ENCODE results near the gene ANTXR1.

ANTXR1 gene

DNA sequence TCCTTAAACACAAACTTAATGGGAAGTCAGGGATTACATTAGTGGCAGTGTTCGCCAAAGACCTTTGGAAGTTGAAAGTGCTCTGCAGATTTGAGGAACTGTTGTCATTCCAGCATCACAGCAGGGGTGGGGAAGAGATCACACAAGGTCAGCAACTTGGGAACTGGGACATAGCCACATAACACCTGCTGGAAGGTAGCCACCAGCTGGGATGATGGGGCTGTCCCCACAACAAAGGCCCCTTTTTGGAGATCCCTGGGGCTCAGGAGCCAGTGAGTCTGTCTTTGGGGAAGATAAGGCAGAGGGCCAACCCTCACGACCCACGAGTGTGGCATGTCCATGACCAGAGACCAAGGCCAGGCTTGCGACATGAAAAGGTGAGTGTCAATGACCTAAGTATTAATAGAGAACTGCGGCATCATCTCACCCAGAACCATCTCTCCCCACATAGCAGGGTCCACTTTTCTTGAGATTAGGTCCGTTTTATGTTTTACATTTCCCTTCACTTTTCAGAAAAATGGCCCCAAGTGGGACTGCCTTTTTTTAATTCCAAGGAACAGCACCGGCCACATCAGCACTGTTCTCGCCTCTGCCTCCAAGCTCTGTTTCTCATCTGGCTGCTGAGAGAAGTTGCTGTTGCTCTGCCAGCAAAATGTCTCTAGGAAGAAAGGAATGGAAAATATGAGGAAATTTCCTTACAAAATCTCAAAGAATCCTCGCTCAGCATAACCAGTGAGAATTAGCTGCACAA lies 267.1 kb downstream of the ANTXR1 start:
- no peak for DNase-seq (ENCODE audit: low spot score)

DNA sequence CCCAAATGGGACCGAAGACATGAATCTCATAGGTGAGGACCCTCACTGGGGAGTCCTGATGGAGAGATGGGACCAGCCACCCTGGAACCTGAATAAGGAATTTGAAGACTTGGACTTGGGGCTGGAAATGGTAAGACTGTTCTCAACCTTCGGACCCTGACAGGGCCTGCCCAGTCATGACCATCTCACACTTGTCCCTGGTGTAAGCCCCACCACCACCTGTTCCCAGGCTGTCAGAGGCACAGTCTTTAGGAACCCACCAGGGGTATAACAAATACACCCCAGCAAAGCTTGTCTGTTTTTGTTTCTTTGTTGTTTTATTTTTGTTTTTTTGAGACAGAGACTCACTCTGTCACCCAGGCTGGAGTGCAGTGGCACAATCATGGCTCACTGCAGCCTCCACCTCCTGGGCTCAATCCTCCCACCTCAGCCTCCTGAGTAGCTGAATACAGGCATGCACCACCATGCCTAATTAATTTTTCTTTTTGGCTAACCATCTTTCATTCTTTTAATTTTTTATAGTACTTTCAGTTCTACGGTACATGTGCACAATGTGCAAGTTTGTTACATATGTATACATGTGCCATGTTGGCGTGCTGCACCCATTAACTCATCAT lies 267.9 kb downstream of the ANTXR1 start:
- DNase-seq (ENCODE audit: low spot score), result no peak

DNA sequence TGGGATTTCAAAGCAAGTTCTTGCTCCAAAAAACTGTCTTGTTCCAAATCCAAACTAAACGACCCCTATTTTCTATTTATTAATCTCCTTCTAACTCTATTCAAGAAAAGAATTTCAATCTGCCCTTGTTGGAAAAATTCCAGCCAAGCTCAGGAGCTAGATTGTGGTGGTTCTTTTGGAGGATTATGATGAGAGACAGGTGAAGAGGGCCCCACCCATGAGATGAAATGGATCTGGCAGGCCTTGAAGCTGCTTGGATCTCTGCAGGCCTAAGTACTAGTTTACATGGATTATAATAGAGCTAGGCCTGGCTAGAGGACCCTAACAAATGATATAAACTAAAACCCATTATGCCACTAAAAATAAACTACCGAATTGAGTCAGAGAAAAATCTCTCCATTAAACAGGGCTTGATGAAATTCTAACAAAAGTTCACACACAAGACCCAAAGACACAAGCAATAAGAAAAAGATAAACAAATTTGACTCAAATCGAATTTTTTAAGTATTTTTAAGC lies 272.5 kb downstream of the ANTXR1 start:
- DNase-seq (ENCODE audit: low spot score), result no peak

DNA sequence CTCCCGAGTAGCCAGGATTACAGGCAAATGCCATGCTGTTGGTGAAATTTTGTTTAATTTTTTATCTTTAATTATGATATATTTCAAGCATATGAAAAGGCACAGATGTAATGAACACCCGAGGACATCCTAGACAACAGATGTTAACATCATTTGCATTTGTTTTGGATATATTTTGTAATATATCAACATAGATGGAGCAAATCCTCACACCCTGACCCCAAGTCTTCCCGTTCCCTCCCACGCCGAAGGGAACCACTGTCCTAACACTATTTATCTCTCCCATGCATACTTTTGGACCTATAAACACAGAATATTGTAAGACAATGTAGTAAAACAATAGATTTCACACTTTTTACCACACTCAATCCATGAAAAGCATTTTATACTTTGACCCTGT lies 274.6 kb downstream of the ANTXR1 start:
- DNase-seq (ENCODE audit: low spot score), result no peak

DNA sequence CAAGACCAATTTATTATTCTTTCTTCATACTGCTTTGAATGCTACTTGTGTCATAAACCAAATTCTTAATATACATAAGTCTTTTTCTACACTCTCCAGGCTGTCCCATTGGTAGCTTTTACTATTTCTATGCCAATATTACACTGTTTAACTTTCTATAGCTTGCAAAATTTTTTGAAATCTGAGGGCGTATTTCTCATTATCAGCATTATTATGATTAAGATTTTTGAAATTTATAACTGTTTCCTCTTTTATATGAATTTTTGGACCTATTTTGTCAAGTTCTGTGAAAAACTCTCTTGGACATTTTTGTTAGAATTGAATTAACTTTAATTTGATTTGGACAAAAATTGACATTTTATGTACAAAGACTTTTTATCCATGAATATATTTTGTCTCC lies 275.4 kb downstream of the ANTXR1 start:
- no peak for DNase-seq (ENCODE audit: low spot score)

DNA sequence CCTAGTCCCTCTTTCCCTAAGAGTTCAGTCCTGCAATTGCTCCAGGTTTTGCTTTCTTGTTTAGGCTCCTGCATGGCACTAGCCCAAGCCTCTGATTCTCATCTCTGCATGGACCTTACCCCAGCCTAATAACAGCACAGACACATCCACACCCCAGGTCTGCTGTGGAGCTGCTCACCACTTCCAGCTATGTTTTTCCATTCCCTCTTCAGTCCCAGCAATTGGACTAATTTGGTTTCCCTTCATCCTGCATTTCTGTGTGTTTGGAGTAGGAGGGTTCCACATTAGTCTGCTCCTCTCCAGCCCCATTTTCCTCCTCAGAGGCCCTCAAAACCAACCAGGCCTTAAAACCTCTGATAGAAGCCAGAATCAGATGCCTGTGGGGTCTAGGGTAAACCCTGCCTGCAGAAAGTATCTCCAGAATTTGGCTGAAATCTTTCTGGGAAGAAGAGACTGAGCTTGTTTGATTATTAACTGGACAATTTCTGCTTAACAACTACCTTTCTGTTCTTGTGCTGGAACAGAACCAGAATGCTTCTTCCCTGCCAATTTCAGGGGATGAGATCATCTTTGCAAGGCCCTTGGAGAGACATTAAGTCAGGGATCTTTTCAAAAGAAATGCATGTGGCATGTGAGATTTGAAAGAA lies 278.1 kb downstream of the ANTXR1 start:
- DNase-seq (ENCODE audit: low spot score), result no peak

DNA sequence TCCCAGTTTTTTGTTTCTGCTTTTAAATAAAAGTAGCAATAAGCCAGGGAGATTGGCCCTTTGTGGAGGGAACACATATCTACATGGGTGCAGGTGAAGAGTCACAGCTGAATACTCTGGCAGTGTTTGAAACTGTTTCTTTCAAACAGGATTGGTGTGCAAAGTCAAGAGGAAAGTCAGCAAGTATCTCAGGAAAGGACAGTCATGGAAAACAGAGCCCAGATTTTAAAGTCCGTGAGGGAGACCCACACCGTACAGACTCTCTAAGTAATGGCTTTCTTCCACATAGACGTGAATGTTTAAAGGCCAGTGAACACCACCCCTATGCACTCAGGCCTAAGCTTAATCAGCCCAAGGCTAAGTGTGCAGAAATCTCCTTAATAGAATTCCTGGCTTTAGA lies 278.7 kb downstream of the ANTXR1 start:
- no peak for DNase-seq (ENCODE audit: low spot score)

DNA sequence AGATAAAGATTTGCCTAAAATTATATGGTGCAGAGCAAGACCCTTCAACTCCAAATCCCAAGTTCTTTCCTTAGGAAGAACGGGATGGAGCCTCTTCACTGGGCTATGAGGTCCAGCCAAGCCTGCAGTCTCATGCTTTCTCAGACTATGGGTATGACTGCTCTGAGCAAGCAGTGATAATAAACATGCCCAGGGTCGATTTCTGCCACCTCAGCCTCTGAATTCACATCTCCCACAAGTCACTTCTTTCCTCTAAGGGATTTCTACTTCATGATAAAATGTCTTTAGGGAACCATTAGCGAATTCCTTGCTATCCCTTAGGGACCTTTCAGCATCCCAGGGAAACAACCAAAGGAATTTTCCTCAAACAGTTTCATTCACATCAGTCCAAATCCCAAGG lies 279.3 kb downstream of the ANTXR1 start:
- no peak for DNase-seq (ENCODE audit: low spot score)

DNA sequence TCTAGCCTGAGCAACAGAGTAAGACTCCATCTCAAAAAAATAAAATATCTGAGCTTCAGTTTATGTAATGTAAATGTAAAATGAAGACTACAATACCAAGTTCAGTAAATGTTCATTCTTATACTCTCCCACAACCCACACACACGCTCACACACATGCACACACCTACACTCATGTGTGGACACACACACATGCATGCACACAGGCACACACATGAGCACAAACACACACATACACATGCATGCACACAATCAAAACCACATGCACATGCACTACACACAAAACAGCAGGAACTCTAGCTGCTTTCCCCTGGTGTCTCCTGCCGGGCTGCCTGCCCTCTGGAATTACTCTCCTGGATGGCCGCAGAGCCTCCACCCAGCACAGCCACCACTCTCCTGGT lies 283.4 kb downstream of the ANTXR1 start:
- DNase-seq (ENCODE audit: low spot score), result no peak

DNA sequence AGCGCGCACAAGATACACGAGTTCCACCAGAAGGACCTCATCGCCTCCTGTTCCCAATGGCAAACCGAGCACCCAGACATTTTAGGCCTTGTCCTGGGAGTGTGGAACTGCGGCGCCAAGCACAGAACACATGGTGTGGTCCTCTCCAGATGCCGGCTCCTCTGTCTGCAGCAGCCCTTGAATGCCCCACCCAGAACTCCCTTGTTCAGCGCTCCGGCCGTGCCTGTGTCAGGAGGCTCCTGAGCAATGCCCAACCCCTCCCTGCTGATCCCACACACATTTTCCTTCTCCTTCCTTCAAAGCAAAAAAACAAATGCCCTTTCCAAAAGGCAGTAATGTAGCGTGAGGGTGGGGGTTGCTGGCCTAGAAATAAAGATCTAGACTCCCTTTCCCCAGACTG lies 284.2 kb downstream of the ANTXR1 start:
- DNase-seq (ENCODE audit: low spot score), result no peak

DNA sequence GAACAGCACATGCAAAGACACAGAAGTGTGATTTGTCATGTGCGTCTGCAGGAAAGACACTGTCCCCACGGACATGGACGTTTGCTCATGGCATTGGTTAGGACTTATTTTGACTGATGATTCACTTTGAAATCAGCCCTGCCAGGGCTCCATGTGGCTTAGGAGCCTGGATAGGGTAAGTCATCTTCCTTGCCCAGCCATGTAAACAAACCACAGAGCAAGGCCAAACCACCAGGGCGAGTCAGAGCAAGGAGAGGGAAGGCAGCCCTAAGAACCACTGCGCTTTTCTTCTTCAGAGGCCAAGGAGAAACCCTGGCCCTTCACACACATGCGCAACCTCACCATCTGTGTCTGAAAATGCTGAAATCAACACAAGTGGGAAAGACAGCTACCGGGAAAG lies 285.3 kb downstream of the ANTXR1 start:
- DNase-seq (ENCODE audit: low spot score), result no peak

DNA sequence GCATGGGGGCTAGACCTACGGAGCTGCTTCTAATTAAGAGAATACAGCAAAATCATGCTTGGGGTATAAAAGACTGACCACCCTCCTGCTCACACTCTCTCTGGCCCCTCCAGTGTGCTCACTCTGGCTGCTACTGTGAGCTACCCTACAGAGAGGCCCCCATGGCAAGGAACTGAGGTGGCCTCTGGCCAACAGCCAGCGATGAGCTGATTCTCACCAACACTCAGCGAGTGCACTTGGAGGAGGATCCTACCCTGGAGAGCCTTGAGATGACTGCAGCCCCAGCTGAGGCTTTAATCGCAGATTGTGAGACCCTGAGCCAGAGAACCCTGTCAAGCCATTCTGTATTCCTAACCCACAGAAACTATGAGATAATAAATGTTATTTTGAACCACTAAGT lies 285.9 kb downstream of the ANTXR1 start:
- no peak for DNase-seq (ENCODE audit: low spot score)
